SK-N-SH treated with all-trans-retinoic acid at 6 μM for 48 hours (cell line): ENCODE data around the gene SULT1B1.

Experiments
- CREB5 ChIP-seq: fragments of 250-450 bp; sonication (Bioruptor Pico); IDR thresholded peaks from 2 replicates; pipeline ENCODE4 v1.5.1; 2020; ENCODE audit warnings: low read depth, mild to moderate bottlenecking, moderate library complexity
- CSDC2 ChIP-seq: fragments of 250-450 bp; sonication (Bioruptor Pico); IDR thresholded peaks from 2 replicates; pipeline ENCODE4 v1.5.0; 2020; ENCODE audit warnings: mild to moderate bottlenecking, moderate library complexity
- ESRRG ChIP-seq: fragments of 250-450 bp; sonication (Bioruptor Pico); IDR thresholded peaks from 2 replicates; pipeline ENCODE4 v1.6.1; 2021; ENCODE audit warnings: mild to moderate bottlenecking
- OSR1 ChIP-seq: fragments of 250-450 bp; sonication (Bioruptor Pico); IDR thresholded peaks from 2 replicates; pipeline ENCODE4 v1.8.0; 2022; ENCODE audit warnings: moderate library complexity, mild to moderate bottlenecking, inconsistent platforms
- PATZ1 ChIP-seq: fragments of 250-450 bp; sonication (Bioruptor Pico); IDR thresholded peaks from 2 replicates; pipeline ENCODE4 v1.8.0; 2020; ENCODE audit warnings: mild to moderate bottlenecking, moderate library complexity, borderline replicate concordance
- SNAI2 ChIP-seq: fragments of 250-450 bp; sonication (Bioruptor Pico); IDR thresholded peaks from 2 replicates; pipeline ENCODE4 v1.5.0; 2020; ENCODE audit warnings: mild to moderate bottlenecking, moderate library complexity
- TOX ChIP-seq: fragments of 250-450 bp; sonication (Bioruptor Pico); IDR thresholded peaks from 2 replicates; pipeline ENCODE4 v1.8.0; 2021; ENCODE audit warnings: mild to moderate bottlenecking, moderate library complexity, borderline replicate concordance
- ZC3H10 ChIP-seq: fragments of 250-450 bp; sonication (Bioruptor Pico); IDR thresholded peaks from 2 replicates; pipeline ENCODE4 v1.5.1; 2021; ENCODE audit warnings: mild to moderate bottlenecking, moderate library complexity
- ZFP30 ChIP-seq: fragments of 450-650 bp; formaldehyde crosslinking; IDR thresholded peaks from 2 replicates; pipeline ENCODE4 v1.5.0; 2022; ENCODE audit warnings: mild to moderate bottlenecking, moderate library complexity
- ZNF565 ChIP-seq: fragments of 450-650 bp; formaldehyde crosslinking; conservative IDR thresholded peaks from 2 replicates; pipeline ENCODE4 v1.5.0; 2020; ENCODE audit warnings: low read depth, mild to moderate bottlenecking, moderate library complexity
- ZNF70 ChIP-seq: fragments of 450-650 bp; formaldehyde crosslinking; IDR thresholded peaks from 2 replicates; pipeline ENCODE4 v1.5.0; 2020; ENCODE audit warnings: mild to moderate bottlenecking, moderate library complexity

GRCh38 chr4:69764311-69764710 is 3.9 kb upstream of the SULT1B1 start:
- no peak for TF ChIP-seq CREB5 (CRISPR knock-in tag)
- no peak for TF ChIP-seq ZFP30 (CRISPR knock-in tag)
- TF ChIP-seq ESRRG (CRISPR knock-in tag) = no peak
- no peak for TF ChIP-seq ZC3H10 (CRISPR knock-in tag)
- TF ChIP-seq OSR1 = no peak
- no peak for TF ChIP-seq ZNF70
- TF ChIP-seq CSDC2 (CRISPR knock-in tag) = no peak
- TF ChIP-seq TOX (CRISPR knock-in tag) = no peak
- TF ChIP-seq PATZ1 (CRISPR knock-in tag) = no peak
- TF ChIP-seq SNAI2 (CRISPR knock-in tag) = no peak
- TF ChIP-seq ZNF565 (CRISPR knock-in tag) = no peak
